PC-3 (cell line): Measurements from ENCODE around the gene PAPSS2.

Experiments
- EZH2 ChIP-seq: fragments of 300-600 bp; sonication (generic); IDR thresholded peaks from one replicate; pipeline ENCODE4 v1.6.1; 2017; ENCODE audit warnings: antibody characterized with exemption, mild to moderate bottlenecking, low read length; ENCODE audit not compliant: unreplicated experiment
- EZH2phosphoT487 ChIP-seq: fragments of 300-600 bp; sonication (generic); IDR thresholded peaks from 2 replicates; pipeline ENCODE4 v1.6.1; 2018; ENCODE audit warnings: mild to moderate bottlenecking, antibody characterized with exemption, low read length, borderline replicate concordance
- TF ChIP-seq, protein P1 (sequence below): fragments of 300-600 bp; sonication (generic); conservative IDR thresholded peaks from 2 replicates; pipeline ENCODE4 v1.5.1; 2017; ENCODE audit warnings: antibody characterized with exemption, low read depth, mild to moderate bottlenecking, low read length

DNA sequence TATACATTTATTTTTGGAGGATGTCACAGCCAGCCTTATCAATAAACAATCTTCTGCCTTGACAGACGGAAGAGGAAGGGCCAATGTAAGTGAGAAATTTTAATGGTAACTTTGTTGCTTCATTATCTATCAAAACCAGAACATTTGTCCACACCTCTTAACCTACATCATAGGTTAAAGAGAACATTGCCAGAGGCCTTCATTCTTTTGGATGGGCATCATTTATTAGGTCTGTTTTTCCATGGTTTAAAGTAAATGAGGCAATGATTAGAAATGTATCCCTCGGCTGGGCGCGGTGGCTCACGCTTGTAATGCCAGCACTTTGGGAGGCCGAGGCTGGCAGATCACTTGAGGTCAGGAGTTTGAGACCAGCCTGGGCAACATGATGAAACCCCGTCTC lies 29.5 kb upstream of the PAPSS2 start:
- TF ChIP-seq, protein P1, sequence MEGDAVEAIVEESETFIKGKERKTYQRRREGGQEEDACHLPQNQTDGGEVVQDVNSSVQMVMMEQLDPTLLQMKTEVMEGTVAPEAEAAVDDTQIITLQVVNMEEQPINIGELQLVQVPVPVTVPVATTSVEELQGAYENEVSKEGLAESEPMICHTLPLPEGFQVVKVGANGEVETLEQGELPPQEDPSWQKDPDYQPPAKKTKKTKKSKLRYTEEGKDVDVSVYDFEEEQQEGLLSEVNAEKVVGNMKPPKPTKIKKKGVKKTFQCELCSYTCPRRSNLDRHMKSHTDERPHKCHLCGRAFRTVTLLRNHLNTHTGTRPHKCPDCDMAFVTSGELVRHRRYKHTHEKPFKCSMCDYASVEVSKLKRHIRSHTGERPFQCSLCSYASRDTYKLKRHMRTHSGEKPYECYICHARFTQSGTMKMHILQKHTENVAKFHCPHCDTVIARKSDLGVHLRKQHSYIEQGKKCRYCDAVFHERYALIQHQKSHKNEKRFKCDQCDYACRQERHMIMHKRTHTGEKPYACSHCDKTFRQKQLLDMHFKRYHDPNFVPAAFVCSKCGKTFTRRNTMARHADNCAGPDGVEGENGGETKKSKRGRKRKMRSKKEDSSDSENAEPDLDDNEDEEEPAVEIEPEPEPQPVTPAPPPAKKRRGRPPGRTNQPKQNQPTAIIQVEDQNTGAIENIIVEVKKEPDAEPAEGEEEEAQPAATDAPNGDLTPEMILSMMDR, result no peak
- TF ChIP-seq EZH2 (no peak), EZH2phosphoT487 (no peak)
